NCI-H146 treated with DMSO at 0.1 percent for 48 hours (cell line): ENCODE measurements around the gene PROX2.

Experiments
- DNase-seq: peaks from one replicate; lab custom pipeline; 2025; ENCODE audit not compliant: unreplicated experiment; lab: John Stamatoyannopoulos, UW

PROX2 gene

DNA sequence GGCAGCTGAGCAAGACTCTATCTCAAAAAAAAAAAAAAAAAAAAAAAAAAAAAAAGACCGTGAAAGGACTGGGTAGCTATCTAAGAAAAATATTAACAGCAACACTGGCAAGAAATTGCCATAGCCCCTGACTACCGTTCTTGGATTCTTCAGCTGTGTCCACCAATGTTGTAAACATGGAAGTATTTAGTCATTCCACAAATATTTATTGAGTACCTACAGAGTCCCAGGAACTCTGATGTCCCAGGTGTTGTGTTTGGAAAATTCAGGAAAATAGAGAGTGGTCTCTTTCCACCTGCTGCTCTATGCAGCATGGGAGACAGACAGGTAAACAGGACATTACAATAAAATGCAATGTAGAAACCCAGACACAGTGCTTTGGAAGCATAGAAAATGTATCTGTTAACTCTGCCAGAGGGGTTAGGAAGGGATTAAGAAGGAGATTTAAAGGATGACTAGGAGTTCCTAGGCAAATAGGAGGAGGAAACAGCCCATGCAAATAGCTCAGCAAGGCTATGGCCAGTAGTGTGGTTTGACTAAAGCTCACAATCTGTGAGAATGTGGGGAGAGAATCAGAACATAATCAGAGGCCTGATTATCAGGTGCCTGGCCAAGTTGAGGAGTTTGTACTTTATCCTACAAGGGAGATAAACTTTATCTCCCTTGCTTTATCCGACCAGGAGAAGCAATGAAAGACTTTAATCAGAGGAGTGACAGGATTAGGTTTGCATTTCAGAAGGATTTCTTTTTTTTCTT is 3.7 kb upstream of the PROX2 start:
- DNase-seq, result no peak

- DNase-seq, result no peak
Measured at GRCh38 chr14:74875204-74875603, 741 bp downstream of the PROX2 start.

DNA sequence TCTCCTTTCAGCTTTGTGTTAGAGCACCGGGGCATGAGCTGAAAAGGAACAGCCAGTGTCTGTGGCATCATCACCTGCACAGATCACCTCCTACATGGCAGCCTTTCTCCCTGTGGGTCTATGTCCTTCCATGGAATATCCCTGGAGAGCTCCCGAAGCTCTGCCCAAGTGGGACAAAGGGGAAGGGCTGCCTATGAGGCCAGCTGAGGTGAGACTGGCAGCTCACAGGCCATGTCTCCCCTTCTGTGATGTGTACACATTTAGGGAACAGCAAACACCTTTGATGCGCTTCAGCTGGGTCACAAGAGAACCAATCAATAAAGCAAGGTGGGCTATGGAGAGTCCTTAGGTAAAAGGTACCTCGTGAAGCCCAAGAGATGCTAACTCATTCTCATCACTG is 4.1 kb downstream of the PROX2 start:
- DNase-seq, result no peak

DNA sequence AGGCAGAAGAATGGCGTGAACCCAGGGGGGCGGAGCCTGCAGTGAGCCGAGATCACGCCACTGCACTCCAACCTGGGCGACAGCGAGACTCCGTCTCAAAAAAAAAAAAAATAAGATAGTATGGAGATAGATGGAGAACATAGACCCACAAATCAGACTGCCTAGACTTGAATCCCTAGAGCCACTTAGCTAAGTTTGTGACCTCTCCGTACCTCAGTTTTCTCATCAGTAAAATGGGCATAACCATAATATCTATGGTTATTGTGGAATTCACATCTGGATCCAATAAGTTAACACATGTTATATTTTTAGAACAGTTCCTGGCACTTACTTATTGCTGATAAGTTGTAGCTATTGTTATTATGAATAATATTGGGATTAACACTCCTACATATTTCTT is 7.2 kb downstream of the PROX2 start:
- no peak for DNase-seq

DNA sequence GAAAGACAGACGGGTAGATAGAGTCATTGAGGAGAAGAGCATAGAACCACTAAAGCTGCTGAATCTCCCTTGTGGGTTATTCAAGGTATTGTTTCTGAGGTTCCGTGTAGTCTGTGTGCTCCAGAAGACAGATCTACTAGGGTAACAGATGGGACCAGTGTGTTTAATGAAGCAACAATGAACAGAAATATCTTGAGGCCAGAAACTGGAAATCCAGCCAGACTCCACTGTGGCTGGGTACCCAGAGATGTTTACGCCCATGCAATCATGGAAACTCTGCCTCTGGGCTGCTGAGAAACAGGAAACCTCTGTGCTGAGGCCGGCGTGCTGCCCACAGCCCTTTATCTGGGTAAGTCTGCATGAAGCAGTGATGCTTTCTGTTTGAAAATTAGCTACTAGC is 8.3 kb downstream of the PROX2 start:
- DNase-seq, result no peak

GRCh38 chr14:74866708-74867389 is 9.1 kb downstream of the PROX2 start:
- no peak for DNase-seq

GRCh38 chr14:74865156-74865555 is 10.8 kb downstream of the PROX2 start:
- no peak for DNase-seq

- DNase-seq, result no peak
Measured at GRCh38 chr14:74864198-74864597, 11.7 kb downstream of the PROX2 start.

GRCh38 chr14:74863274-74863673 is 12.7 kb downstream of the PROX2 start:
- DNase-seq, result no peak

DNA sequence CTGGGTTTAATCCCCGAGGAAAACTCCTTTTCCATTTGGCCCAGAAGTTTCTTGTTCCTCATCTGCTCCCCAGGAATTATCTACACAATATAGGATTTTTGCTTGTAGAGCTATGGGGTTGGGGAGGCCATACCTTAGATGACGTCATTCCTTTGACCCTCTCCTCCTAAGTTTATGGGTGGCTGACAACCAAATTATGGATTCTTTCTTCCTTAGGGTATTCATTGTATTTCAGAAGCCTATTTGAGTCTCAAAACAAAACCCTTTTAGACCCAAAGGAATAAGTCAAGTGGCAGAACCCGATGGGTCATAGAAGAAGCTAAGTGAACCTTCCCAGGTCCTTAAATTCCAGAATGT is 14.2 kb downstream of the PROX2 start:
- no peak for DNase-seq

GRCh38 chr14:74860899-74861733 is 14.8 kb downstream of the PROX2 start:
- peak; percentile 36 for DNase-seq

GRCh38 chr14:74859757-74860552 is 16.0 kb downstream of the PROX2 start:
- no peak for DNase-seq

GRCh38 chr14:74858022-74858421 is 17.9 kb downstream of the PROX2 start:
- DNase-seq, result no peak

GRCh38 chr14:74856366-74856765 is 19.6 kb downstream of the PROX2 start:
- no peak for DNase-seq

DNA sequence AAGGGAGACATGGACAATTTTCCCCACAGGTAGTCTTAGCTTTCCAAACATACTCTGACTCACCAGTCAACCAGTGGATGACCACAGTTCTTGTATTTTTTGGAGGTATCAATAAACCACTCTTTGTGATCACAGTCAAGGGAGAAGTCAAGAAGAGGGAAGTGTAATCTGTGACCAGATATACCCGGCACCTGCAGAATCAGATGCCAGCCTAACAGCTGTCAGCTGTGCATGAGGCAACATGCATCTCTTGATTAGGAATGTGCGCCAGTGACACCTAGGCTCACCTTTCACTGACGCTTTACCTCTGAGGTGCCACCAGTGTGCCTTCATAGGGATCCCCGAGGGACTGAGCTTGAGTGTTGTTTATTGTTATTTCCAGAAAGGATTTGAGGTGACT is 20.0 kb downstream of the PROX2 start:
- DNase-seq, result no peak

- DNase-seq, result no peak
Measured at GRCh38 chr14:74855021-74855420, 20.9 kb downstream of the PROX2 start.

GRCh38 chr14:74853581-74853980 is 22.4 kb downstream of the PROX2 start:
- DNase-seq, result no peak

- no peak for DNase-seq
Measured at GRCh38 chr14:74852922-74853530, 22.9 kb downstream of the PROX2 start.

DNA sequence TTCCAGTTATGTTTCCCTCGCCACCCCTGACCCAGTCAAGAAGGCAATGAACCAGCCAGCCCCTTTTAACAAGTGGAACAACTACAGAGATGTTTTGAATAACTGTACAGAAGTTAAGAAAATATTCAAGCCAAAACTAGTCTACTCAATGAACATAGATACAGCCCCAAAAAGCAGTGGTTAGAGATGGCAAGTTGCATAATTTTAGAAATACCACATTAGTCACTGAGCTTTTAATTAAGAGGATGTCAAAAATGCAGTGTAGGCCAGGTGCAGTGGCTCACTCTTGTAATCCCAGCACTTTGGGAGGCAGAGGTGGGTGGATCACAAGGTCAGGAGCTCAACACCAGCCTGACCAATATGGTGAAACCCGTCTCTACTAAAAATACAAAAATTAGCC is 27.2 kb downstream of the PROX2 start:
- DNase-seq, result no peak

- DNase-seq, result no peak
Measured at GRCh38 chr14:74846968-74847665, 28.8 kb downstream of the PROX2 start.
